ENCODE data around the gene BCKDHA. TPM values are rescaled to one million over a fixed set of nuclear protein-coding genes. Genes with fewer than 3 reads are reported as not detected.
"Not testable (repeated sequence)": the region's sequence is repeated elsewhere in the genome, so short reads cannot be mapped to it uniquely, and the experiment has no call there.

BCKDHA gene
- total and polyA plus RNA-seq, 9 donors = 19.8 to 41.2 (median 31.9) TPM

DNA sequence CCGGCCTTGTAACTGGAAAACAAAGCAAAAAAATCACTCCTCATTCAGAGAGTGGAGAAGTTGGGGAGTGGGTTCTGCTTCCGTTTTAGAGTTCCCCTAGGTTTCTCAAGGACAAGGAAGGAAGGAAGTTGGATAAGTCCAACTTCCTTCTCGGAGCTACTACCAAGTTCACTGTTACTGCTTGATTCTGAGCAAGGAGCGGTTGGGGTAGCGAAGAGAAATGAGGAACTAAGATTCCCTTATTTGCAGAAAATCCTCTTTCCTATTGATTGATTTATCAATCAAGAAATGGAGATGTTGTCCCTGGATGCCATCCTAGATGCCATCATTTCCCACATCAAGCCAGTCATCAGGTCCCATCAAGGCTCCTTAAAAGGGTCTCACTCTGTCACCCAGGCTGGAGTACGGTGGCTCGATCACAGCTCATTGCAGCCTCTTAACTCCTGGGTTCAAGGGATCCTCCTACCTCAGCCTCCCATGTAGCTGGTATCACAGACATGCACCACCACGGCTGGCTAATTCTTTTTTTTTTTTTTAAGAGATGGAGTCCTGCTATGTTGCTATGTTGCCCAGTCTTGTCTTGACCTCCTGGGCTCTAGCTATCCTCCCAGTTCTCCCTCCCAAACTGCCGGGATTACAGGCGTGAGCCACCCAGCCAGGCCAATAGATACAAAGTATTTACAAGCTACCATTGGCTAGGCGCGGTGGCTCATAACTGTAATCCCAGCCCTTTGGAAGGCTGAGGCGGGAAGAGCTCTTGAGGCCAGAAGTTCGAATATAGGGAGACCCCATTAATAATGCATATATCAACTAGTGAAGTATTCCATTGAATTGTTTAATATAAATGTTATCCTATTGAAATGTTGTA lies 32.9 kb upstream of the BCKDHA start:
- Histone ChIP-seq H3K4me3 (ENCODE audit: low read length) (peak overlapping the region; percentile 92), H3K27me3 (ENCODE audit: control insufficient read depth, insufficient read depth, low read length) (no peaks in the 10 kb centered on the region), H3K9me3 (replicated peaks; ENCODE audit: control insufficient read depth, low read depth, low read length) (no peaks in the 10 kb centered on the region), H3K36me3 (ENCODE audit: control insufficient read depth, insufficient read depth, low read length) (no peaks in the 10 kb centered on the region), H3K4me1 (ENCODE audit: control insufficient read depth, insufficient read depth, low read length) (peaks cover 13% of the 10 kb centered on the region), H3K27ac (ENCODE audit: low read length) (peak overlapping the region; percentile 100)
- DNase-seq = peak; percentile 61
- WGBS (ENCODE audit: insufficient coverage) = 100% methylated on average over 2 of the region's 14 CpGs

DNA sequence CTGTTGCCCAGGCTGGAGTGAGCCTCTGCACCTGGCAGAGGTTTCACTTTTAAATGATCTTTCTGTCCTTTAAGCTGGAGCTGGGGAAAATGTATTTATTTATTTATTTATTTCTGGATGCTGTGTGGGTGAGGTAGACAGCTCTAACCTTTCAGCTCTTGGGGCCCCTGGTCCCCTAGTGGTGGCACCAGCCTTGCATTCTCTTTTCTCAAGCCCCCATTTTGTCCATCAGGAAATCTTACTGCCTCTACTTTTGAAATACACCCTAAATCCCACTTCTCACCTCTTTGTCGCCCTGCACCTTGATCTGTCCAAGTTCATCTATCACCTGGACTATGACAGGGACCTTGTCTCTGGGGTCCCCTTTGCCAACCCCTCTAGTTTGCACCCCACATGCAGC lies 31.5 kb upstream of the BCKDHA start:
- H3K36me3 ChIP-seq (ENCODE audit: control insufficient read depth, insufficient read depth, low read length) = no peaks in the 10 kb centered on the region
- WGBS (ENCODE audit: insufficient coverage) = 100% methylated on average over 1 of the region's 1 CpG
- H3K4me1 ChIP-seq (ENCODE audit: control insufficient read depth, insufficient read depth, low read length) = peaks cover 13% of the 10 kb centered on the region
- H3K27me3 ChIP-seq (ENCODE audit: control insufficient read depth, insufficient read depth, low read length) = no peaks in the 10 kb centered on the region
- DNase-seq = no peak
- H3K27ac ChIP-seq (ENCODE audit: low read length) = no peak overlapping the region
- no peak overlapping the region for H3K4me3 ChIP-seq (ENCODE audit: low read length)
- H3K9me3 ChIP-seq (replicated peaks; ENCODE audit: control insufficient read depth, low read depth, low read length) = no peaks in the 10 kb centered on the region

DNA sequence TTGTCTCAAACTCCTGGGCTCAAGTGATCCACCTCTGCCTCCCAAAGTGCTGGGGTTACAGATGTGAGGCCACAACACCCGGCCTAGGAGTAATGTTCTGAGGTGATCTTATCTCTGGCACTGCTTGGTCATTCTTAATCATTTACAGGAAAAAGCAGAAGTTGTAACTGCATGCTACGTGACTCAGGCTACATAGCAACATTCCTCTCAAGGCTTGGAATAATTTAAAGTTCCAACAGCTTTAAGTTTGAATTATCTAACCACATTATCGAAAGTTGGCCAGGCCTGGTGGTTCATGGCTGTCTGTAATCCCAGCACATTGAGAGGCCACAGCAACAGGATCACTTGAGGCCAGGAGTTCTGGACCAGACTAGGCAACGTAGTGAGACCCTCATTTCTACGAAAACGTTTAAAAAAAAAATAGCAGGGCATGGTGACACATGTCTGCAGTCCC lies 29.7 kb upstream of the BCKDHA start:
- H3K9me3 ChIP-seq (replicated peaks; ENCODE audit: control insufficient read depth, low read depth, low read length) = no peaks in the 10 kb centered on the region
- no peak for DNase-seq
- WGBS (ENCODE audit: insufficient coverage) = 83% methylated on average over 5 of the region's 6 CpGs
- peaks cover 13% of the 10 kb centered on the region for H3K4me1 ChIP-seq (ENCODE audit: control insufficient read depth, insufficient read depth, low read length)
- H3K4me3 ChIP-seq (ENCODE audit: low read length) = no peak overlapping the region
- no peaks in the 10 kb centered on the region for H3K36me3 ChIP-seq (ENCODE audit: control insufficient read depth, insufficient read depth, low read length)
- H3K27me3 ChIP-seq (ENCODE audit: control insufficient read depth, insufficient read depth, low read length) = no peaks in the 10 kb centered on the region
- H3K27ac ChIP-seq (ENCODE audit: low read length) = no peak overlapping the region

DNA sequence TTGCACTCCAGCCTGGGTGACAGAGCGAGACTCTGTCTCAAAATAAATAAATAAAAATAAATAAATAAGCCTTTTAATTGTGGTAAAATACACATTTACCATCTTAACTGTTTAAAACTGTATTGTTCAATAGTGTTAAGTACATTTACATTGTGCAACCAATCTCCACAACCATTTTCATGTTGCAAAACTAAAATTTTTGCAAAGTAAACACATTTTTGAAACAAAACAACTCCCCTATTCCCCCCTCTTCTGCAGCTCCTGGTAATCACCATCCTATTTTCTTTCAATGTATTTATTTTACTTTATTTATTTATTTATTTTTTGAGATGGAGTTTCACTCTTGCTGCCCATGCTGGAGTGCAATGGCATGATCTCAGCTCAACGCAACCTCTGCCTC lies 27.8 kb upstream of the BCKDHA start:
- Histone ChIP-seq H3K9me3 (replicated peaks; ENCODE audit: control insufficient read depth, low read depth, low read length) (no peaks in the 10 kb centered on the region), H3K36me3 (ENCODE audit: control insufficient read depth, insufficient read depth, low read length) (no peaks in the 10 kb centered on the region), H3K27me3 (ENCODE audit: control insufficient read depth, insufficient read depth, low read length) (no peaks in the 10 kb centered on the region), H3K4me1 (ENCODE audit: control insufficient read depth, insufficient read depth, low read length) (peaks cover 16% of the 10 kb centered on the region), H3K4me3 (ENCODE audit: low read length) (no peak overlapping the region), H3K27ac (ENCODE audit: low read length) (no peak overlapping the region)
- no CpG with 5 or more reads among the region's 2 CpGs for WGBS (ENCODE audit: insufficient coverage)
- no peak for DNase-seq

- not testable (repeated sequence) for H3K4me3 ChIP-seq (ENCODE audit: low read length); DNase-seq; H3K9me3 ChIP-seq (replicated peaks; ENCODE audit: control insufficient read depth, low read depth, low read length); H3K36me3 ChIP-seq (ENCODE audit: control insufficient read depth, insufficient read depth, low read length); H3K27me3 ChIP-seq (ENCODE audit: control insufficient read depth, insufficient read depth, low read length); H3K27ac ChIP-seq (ENCODE audit: low read length)
- peaks cover 19% of the 10 kb centered on the region for H3K4me1 ChIP-seq (ENCODE audit: control insufficient read depth, insufficient read depth, low read length)
- WGBS (ENCODE audit: insufficient coverage) = 96% methylated on average over 4 of the region's 5 CpGs
Observed at GRCh38 chr19:41371119-41371518, 26.5 kb upstream of the BCKDHA start.

DNA sequence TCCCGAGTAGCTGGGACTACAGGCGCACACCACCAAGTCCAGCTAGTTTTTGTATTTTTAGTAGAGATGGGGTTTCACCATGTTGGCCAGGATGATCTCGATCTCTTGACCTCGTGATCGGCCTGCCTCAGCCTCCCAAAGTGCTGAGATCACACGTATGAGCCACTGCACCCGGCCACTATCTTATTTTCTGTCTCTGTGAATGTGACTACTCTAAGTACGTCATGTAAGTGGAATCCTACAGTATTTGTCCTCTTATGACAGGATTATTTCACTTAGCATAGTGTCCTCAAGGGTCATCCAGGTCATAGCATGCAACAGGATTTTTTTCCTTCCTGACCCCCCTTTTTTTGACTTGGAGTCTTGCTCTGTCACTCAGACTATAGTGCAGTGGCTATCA lies 26.1 kb upstream of the BCKDHA start:
- H3K4me1 ChIP-seq (ENCODE audit: control insufficient read depth, insufficient read depth, low read length) = peaks cover 22% of the 10 kb centered on the region
- H3K36me3 ChIP-seq (ENCODE audit: control insufficient read depth, insufficient read depth, low read length) = no peaks in the 10 kb centered on the region
- 94% methylated on average over 6 of the region's 8 CpGs for WGBS (ENCODE audit: insufficient coverage)
- H3K27ac ChIP-seq (ENCODE audit: low read length) = no peak overlapping the region
- no peak for DNase-seq
- no peaks in the 10 kb centered on the region for H3K27me3 ChIP-seq (ENCODE audit: control insufficient read depth, insufficient read depth, low read length)
- H3K4me3 ChIP-seq (ENCODE audit: low read length) = no peak overlapping the region
- H3K9me3 ChIP-seq (replicated peaks; ENCODE audit: control insufficient read depth, low read depth, low read length) = no peaks in the 10 kb centered on the region

DNA sequence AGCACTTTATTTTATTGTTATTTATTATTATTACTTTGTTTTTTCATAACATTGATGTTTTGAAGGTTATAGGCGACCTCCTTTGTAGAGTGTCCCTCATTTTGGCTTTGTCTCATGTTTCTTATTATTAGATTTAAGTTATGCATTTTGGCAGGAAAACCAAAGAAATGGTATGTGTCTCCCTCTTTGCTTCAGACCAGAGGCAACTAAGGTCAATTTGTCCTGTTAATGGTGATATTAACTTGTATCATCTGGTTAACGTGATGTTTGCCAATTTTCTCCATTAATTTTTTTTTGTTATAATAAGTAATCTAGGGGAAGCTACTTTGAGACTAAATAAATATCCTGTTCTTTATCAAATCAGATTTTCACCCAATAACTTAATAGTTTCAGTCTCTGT lies 25.1 kb upstream of the BCKDHA start:
- no peaks in the 10 kb centered on the region for H3K9me3 ChIP-seq (replicated peaks; ENCODE audit: control insufficient read depth, low read depth, low read length)
- no CpG with 5 or more reads among the region's 2 CpGs for WGBS (ENCODE audit: insufficient coverage)
- H3K27me3 ChIP-seq (ENCODE audit: control insufficient read depth, insufficient read depth, low read length) = no peaks in the 10 kb centered on the region
- no peak overlapping the region for H3K4me3 ChIP-seq (ENCODE audit: low read length)
- H3K36me3 ChIP-seq (ENCODE audit: control insufficient read depth, insufficient read depth, low read length) = no peaks in the 10 kb centered on the region
- no peak for DNase-seq
- no peak overlapping the region for H3K27ac ChIP-seq (ENCODE audit: low read length)
- H3K4me1 ChIP-seq (ENCODE audit: control insufficient read depth, insufficient read depth, low read length) = peaks cover 22% of the 10 kb centered on the region

GRCh38 chr19:41373993-41374392 lies 23.6 kb upstream of the BCKDHA start:
- H3K9me3 ChIP-seq (replicated peaks; ENCODE audit: control insufficient read depth, low read depth, low read length) = no peaks in the 10 kb centered on the region
- H3K4me1 ChIP-seq (ENCODE audit: control insufficient read depth, insufficient read depth, low read length) = peaks cover 25% of the 10 kb centered on the region
- 8% methylated on average over 9 of the region's 12 CpGs for WGBS (ENCODE audit: insufficient coverage)
- DNase-seq = peak; percentile 92
- no peak overlapping the region for H3K4me3 ChIP-seq (ENCODE audit: low read length)
- H3K27ac ChIP-seq (ENCODE audit: low read length) = peak overlapping the region; percentile 1
- no peaks in the 10 kb centered on the region for H3K36me3 ChIP-seq (ENCODE audit: control insufficient read depth, insufficient read depth, low read length)
- H3K27me3 ChIP-seq (ENCODE audit: control insufficient read depth, insufficient read depth, low read length) = no peaks in the 10 kb centered on the region

- no peaks in the 10 kb centered on the region for H3K9me3 ChIP-seq (replicated peaks; ENCODE audit: control insufficient read depth, low read depth, low read length)
- H3K27ac ChIP-seq (ENCODE audit: low read length) = no peak within 1 kb of the TSS
- H3K27me3 ChIP-seq (ENCODE audit: control insufficient read depth, insufficient read depth, low read length) = no peaks in the 10 kb centered on the region
- H3K36me3 ChIP-seq (ENCODE audit: control insufficient read depth, insufficient read depth, low read length) = no peaks in the 10 kb centered on the region
- peak within 1 kb of the TSS; percentile 55 for H3K4me3 ChIP-seq (ENCODE audit: low read length)
- 2% methylated on average over 47 of the region's 47 CpGs for WGBS (ENCODE audit: insufficient coverage)
- H3K4me1 ChIP-seq (ENCODE audit: control insufficient read depth, insufficient read depth, low read length) = peaks cover 25% of the 10 kb centered on the region
- peak; percentile 45 for DNase-seq
Observed at GRCh38 chr19:41376241-41376997, 21.2 kb upstream of the BCKDHA start, which contains the start of gene TMEM91. Gene TMEM91, plus strand, starts transcription at chr19:41376533. Its CDS starts 1,777 bp downstream, at chr19:41378310.

DNA sequence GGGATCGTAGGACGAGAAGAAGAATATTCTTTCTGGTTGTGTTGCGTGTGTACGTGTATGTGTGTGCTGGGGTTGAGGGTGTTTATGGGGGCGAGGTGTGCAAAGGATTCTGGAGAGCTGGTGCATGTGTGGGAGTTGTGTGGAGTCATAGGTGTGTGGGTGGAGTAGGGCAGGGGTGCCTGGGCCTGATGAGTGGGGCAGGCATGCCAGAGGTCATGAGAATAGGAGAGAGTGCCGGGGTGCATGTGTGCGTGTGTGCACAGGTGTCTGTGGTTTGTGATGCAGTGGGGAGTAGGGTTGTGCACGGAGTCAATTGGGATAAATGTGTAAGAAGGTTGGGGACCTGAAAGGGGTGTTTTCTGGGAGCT lies 20.6 kb upstream of the BCKDHA start:
- no peak overlapping the region for H3K4me3 ChIP-seq (ENCODE audit: low read length)
- H3K4me1 ChIP-seq (ENCODE audit: control insufficient read depth, insufficient read depth, low read length) = peaks cover 25% of the 10 kb centered on the region
- no peak for DNase-seq
- H3K9me3 ChIP-seq (replicated peaks; ENCODE audit: control insufficient read depth, low read depth, low read length) = no peaks in the 10 kb centered on the region
- no peaks in the 10 kb centered on the region for H3K36me3 ChIP-seq (ENCODE audit: control insufficient read depth, insufficient read depth, low read length)
- no peak overlapping the region for H3K27ac ChIP-seq (ENCODE audit: low read length)
- 46% methylated on average over 8 of the region's 8 CpGs for WGBS (ENCODE audit: insufficient coverage)
- no peaks in the 10 kb centered on the region for H3K27me3 ChIP-seq (ENCODE audit: control insufficient read depth, insufficient read depth, low read length)
